Glomerular visceral epithelial cell (primary cell): ENCODE data around the gene INCENP.

ENCODE experiments used
- DNase-seq: peaks from one replicate; pipeline ENCODE4 v3.0.0-alpha.2; 2016; ENCODE audit errors: extremely low spot score

INCENP gene

DNA sequence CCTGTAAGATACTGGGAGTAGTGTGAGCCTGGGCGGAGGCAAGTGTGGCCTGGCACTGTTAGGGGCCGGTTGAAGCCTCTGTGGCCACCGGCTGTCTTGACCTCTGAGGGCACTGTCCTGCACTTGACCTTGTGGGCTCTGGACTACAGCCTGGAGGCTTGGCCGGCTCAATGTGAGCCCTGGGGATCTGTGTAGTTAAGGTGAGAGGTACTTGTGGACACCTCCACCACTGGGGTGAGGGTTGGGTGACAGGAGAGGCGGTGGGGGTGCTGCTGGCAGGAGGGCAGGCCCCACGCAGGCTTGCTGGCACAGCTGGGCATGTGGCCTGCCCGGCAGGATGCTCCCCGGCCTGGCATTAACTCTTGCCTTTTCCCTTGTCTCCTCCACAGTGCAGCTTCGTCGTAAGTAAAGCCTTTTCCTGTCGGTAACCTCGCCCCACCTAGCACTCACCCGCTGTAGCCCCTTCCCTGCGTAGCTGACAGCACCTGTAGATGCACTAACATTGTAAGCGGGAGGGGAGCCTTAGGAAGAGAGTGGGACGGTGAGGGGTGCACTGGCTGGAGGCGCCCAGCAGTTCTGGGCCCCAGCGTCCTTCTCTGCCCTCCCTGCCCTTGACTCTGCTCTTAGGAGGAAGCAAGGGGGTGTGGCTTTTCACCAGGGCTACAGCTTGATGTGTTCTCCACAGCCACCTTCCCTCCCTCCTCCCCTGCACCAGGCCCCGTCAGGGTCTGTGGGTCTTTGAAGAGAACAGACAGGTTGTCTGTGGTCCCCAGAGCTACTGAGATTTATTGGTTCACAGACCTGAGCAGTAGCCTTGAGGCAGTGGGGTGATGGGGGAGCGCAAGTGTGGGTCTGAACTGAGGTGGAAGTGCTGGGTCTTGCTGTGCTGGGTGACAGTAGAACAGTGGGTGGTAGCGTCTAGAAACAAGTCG is 17.6 kb downstream of the INCENP start:
- DNase-seq = no peak

DNA sequence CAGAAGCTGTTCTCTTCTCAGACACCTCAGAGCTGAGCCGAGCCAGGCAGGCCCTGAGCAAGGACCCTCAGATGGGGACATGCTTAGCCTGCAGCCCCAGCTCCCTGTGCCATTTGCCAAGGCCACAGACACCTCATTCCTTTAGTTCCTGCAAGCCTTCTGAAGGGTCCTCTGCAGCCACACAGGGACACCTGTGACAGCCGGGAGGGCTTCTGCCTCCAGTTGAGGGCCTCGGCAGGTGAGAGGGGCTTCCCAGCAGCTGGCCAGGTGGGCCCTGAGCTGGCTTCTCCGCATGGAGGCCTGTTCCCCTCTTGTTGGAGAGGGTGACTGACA is 18.2 kb downstream of the INCENP start:
- no peak for DNase-seq

DNA sequence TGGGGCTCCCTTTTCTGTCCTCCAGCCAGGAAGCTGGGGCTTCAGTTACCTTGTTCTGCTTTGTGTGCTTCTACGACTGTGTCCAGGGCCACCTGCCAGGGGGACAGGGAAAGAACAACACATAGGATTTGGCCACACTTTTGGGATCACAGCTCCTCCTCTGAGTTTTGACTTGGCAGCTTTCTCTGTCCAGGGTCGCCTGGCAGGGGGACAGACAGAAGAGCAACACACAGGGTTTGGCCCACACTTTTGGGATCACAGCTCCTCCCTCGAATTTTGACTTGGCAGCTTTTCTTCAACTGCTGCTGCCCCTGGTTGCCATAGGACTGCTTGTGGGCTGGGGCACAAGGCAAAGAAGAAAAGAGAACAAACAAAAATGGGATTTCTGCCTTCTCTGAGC is 19.1 kb downstream of the INCENP start:
- DNase-seq = no peak

DNA sequence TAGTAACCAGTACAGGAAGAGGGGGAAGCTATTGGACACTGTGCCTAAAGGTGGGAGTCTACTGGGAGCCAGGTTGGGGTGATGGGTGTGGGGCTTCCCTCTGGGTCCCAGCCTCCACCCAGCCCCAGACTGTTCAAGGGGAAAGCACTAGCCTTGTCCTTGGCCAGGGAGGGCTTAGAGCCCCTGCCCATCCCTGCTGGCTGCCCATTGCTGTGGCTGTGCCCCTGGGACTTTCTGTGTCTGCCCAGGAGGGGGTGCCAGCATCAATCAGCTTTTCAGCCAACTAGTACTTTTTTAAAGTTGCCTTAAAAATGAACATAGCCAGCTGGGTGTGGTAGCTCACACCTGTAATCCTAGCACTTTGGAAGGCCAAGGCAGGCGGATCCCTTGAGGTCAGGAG is 19.9 kb downstream of the INCENP start:
- DNase-seq = no peak

DNA sequence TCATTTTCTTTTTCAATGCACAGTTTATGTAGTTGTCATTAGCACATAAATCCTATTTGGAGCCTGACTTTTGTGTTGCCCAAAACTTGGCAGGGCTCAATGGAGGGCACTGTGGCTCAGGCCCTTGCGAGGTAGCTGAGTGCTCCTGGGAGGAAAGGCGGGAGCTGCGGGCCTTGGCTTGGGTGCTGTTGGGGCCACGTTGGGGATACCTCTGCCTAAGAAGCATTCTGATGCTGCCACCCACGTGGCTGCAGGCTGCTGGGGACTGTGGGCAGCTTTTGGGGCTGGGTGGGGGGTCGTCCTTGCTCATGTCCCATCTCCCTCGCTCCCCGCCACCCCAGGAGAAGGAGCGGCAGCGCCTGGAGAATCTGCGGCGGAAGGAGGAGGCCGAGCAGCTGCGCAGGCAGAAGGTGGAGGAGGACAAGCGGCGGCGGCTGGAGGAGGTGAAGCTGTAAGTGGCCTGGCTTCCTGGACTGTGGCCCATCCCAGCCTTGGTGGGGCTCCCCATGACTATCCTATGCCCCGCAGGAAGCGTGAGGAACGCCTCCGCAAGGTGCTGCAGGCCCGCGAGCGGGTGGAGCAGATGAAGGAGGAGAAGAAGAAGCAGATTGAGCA is 20.9 kb downstream of the INCENP start:
- DNase-seq = no peak

DNA sequence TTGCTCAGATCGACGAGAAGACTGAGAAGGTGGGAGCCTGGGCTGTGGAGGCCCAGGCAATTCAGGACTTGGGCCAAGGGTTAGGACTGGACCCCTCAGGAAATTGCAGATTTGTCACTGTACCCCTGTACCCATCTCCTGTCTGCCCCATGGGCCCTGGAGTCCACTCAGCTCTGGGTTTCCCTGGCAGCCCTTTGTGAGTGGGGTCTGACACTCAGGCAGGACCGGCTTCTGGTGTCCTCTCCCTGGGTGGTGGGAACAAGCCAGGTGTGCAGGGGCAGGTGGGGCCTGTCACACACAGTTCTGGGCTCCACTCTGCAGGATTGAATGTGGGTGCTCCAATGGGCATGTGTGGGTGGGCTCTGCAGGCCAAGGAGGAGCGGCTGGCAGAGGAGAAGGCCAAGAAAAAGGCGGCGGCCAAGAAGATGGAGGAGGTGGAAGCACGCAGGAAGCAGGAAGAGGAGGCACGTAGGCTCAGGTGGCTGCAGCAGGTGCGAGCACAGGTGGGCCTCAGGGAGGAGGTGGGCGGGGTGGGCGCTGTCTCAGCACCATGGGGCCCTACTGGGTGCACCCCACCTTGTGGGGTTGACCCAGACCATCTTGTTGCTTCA is 21.6 kb downstream of the INCENP start:
- no peak for DNase-seq

DNA sequence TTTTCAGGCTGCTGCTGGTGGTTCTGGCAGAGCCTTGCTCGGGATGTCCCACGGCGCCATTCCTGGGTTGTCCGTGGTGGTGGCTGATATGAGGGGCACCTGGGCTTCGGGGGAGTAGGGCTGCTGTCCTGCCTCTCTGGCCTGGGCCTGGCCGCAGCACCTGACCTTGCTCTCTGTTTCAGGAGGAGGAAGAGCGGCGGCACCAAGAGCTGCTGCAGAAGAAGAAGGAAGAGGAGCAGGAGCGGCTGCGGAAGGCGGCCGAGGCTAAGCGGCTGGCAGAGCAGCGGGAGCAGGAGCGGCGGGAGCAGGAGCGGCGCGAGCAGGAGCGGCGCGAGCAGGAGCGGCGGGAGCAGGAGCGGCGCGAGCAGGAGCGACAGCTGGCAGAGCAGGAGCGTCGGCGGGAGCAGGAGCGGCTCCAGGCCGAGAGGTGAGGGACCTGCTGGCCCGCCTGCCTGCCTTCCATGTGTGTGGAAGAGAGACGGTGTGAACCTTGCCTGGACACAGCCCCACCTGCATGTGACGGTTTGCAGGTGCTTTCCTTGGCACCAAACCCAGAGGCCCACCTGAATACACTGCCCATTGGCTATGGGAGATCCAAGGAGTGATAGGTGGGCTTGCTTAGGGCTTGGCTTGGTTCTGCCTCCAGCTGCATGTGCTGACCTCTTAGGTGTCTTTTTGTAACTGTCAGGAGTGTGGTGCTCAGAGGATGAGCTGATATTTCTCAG is 22.8 kb downstream of the INCENP start:
- DNase-seq = no peak

DNA sequence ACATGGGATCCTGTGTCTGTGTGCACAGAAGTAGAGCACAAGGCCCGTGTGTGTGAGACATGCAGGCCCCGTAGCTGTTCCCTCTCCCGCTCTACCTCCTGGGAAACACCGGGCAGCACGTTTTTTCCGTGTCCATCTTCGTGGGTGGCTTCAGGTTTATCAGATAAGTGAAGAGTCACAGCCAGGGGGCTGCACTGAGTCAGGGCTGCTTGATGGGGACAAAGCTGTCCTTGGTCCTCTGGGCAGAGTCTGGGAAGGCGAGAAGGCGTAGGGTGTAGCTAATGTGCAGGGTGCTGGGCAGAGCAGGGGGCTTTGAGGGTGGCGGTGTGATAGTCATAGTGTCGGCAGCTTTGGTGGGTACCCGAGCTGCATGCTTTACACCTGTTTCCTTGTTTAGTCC is 23.7 kb downstream of the INCENP start:
- no peak for DNase-seq

DNA sequence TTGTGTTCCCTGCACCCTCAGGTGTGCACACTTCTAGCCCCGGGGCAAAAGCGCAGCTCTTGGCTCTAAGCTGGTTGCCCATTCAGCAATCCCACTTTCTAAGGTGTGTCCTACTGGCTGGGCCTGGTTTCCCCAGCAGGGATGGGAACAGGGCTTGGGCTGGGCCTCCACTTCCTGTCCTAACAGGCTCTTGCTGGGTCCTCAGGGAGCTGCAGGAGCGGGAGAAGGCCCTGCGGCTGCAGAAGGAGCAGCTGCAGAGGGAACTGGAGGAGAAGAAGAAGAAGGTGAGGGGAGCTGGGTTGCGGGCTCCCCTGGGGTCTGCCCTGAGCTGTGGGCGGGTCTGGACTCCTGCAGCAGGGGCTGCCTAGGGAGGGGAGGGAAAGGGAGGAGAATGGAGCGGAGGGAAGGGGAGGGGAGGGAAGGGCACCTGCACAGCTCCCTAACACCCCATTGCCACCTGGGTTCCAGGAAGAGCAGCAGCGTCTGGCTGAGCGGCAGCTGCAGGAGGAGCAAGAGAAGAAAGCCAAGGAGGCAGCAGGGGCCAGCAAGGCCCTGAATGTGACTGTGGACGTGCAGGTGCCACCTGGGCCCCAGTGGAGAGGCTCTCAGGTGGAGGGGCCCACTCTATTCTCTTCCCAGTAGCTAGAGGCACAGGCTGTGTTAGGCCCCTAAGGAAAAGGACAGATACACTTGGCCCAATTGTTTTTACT is 24.6 kb downstream of the INCENP start:
- DNase-seq = no peak

DNA sequence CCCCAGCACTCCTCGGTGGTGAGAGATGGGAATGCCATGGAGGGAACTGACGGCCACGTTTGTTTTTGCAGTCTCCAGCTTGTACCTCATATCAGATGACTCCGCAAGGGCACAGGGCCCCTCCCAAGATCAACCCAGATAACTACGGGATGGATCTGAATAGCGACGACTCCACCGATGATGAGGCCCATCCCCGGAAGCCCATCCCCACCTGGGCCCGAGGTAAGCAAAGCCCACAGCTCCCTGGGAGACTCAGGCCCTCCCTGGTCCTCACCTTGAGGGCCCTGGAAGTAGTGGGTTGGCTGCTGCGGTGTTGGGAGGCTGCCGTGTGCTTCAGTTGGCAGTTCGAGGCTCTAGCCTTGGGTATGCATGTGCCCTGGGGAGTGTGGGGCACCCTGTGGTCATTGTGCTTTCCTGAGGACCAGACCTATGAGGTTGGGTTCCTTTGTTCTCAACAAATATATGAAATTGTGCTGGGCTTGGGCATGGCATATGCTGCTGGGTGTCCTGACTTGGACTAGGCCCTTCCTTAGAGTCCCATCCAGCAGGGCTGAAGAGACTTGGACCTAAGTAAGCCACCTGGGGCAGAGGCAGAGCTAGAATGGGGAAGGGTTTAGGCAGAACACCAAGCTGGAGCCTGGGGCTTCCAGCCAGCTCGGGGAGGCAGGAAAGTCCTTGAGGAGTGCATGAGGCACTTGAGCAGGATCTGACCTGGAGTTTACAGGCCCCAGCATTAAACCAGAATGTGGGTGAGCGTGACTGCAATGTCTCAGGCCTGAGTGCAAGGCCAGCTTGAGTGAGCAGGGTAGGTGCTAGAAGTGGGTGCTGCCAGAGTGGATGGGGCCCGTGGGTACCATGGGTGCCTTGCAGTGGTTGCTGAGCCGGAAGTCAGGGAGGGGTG is 26.4 kb downstream of the INCENP start:
- DNase-seq = no peak

DNA sequence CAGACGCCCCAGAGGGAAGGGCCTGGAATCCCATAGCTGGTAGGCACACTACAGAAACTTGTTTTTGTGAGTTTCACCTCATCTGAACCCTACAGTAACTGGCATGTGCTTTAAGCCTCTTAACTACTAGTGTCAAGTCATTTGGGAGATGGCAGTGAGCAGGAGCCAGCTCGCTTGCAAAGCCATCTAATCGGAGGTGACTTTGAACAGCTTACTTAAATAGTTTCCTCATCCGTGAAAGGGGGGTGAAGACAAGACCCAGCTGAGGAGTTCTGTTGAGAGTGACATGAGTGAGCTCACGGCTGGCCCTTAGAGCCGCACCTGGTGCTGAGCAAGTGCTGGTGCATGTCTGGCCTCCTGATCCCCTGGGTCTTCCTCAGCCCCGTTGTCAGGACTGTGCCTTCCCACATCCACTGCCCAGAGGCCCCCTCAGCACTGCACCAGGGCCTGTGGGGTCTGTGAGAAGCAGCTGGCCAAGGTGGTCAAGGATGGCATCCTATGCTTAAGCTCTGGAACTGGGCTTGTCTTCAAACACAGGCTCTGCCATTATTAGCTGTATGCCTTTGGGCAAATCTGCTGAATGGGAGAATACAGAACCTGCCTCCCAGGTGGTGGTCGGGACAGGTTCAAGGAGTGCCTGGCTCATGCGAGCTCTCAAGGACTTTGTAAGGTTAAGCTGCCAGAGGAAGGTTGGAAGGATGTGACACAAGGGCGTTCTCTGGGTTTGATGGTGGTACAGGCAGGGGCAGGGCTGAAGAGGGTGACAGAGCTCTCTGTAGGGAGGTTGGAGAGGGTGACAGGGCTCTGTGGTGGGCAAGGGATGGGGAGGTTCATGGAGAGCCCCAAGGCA is 27.3 kb downstream of the INCENP start:
- no peak for DNase-seq

DNA sequence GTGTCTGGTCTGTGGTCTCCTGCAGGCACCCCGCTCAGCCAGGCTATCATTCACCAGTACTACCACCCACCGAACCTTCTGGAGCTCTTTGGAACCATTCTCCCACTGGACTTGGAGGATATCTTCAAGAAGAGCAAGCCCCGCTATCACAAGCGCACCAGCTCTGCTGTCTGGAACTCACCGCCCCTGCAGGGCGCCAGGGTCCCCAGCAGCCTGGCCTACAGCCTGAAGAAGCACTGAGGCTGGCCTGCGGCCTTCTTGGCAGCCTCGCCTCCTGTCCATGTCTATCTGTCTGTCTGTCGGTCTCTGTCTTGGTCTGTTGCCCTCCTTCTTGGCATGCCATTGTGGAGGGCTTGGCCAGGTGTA is 27.9 kb downstream of the INCENP start:
- no peak for DNase-seq

DNA sequence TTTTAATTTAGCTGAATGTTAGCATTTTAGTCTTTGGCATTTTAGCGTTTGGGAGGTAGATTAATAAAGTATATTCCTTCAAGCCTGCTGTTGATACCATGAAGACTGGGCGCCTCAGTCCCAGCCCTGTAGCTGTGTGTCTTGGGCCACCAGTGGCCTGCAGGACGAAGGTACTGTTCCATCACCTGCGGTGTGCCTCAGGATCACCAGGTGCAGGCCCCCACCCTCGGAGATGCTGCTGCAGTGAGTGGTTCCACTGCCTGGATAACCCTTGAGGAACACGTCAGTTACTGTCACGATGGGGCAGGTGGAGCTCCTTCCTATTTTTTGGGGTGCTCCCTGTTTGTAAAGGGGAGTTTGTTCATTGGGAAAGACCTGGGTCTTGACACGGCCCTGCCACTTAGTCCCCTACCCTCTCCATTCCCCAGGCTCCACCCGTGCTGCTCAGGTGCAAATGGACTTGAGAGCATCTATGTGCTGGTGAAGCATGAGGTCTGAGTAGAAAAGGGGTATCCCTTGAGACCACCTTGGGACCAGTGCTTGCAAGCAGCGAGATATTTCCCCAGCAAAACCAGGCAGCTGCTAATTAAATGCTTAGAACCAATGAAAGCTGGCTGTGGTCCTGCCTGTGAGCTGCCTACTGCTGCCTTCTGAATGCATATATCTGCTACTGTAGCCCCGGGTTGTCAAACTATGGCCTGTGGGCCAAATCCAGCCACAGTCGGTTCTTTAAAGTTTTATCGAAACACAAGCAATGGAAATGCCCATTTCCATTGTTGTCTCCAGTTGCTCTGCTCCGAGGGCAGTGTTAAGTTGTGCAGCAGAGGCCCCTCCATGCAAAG is 28.7 kb downstream of the INCENP start:
- no peak for DNase-seq

DNA sequence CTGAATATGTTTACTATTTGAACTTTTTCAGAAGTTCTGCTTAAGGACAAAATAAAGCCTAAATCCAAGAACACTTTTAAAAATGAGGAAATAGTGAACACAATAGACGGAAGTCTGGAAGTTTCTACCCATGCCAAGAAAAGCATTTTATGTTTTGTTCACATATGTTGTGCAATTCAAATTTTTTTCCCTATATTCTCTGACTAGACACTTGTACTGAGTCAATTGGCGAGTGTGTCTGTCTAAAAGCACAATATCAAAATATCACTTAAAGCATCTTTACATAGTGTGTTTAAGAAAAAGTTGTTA is 29.2 kb downstream of the INCENP start:
- no peak for DNase-seq

DNA sequence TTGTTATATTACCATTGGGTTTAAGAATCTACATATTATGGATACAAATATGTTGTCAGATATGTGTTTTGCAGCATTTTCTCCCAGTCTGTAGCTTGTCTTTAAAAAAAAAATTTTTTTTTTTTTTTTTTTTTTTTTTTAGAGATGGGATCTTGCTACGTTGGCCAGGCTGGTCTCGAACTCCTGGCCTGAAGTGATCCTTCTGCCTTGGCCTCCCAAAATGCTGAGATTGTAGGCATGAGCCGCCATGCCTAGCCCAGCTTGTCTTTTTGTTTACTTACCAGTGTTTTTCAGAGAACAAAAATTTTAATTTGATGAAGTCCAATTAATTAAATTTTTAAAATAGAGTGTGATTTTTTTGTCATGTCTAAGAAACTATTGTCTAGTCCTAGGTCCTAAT is 29.8 kb downstream of the INCENP start:
- DNase-seq = no peak

DNA sequence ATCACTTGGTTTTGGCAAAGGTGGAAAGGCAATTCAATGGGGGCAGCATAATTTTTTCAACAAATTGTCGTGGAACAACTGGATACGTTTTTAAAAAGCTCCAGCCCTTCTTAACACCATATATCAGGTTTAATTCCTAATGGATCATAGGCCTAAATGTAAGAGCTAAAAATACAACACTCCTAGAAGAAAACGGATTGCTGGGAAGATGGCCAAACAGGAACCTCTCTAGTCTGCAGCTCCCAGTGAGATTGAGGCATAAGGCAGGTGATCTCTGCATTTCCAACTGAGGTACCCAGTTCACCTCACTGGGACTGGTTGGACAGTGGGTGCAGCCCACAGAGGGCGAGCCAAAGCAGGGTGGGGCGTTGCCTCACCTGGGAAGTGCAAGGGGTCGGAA is 33.8 kb downstream of the INCENP start:
- DNase-seq = no peak

DNA sequence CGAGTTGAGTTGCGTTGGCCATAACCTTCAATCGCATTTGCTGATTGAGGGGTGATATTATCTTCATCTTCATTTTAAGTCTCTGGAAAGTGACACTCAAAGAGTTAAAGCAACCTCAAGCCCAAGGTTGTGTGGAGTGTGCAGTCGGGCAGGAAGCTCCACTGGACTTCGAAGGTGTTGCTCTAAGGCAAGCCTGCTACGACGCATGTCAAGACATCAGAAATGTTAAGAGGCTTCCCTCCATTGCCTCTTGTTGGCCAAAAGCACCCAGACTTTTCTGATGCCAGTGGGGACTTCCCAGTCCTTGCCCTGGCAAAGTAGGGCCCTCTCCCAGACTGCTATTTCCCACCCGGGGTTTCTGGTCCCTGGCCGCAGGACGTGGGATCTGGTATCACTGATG is 42.6 kb downstream of the INCENP start:
- DNase-seq = no peak

DNA sequence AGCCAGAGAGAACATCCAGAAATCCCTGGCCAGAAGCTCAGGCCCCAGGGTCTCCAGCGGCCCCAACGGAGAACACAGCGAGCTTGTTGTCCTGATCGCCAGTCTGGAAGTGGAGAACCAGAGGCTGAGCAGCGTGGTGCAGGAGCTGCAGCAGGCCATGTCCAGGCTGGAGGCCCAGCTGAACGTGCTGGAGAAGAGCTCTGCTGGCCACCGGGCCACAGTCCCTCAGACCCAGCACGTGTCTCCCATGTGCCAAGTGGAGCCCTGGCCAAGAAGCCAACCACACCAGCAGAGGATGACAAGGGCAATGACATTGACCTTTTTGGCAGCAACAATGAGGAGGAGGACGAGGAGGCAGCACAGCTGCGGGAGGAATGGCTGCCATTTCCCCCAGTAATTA is 45.6 kb downstream of the INCENP start:
- no peak for DNase-seq

DNA sequence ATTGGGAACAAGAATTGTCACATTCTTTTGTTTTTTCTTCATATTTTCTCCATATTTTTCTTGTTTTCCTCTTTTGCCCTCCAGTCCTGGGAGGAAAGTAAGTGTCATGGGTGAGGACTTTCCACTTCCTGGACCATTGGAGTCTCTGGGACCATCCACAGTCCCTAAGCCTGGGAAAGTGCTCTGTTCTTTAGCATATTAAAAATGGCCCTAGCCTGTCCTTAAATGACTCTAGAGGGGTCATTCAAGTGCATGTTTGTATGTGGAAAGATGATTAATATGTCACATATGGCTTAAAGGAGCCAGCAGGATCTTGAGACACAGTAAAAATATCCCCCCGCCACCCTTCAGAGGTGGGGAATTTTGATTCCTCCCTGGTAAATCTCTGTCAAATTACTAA is 46.1 kb downstream of the INCENP start:
- DNase-seq = no peak
